ENCODE results near the gene PARVA. TPM values are rescaled to one million over a fixed set of nuclear protein-coding genes. Genes with fewer than 3 reads are reported as not detected.

The PARVA gene
- polyA plus RNA-seq, 2 of the 4 experiments (the other 2 are of a cell fraction): 25.5 to 26.1 TPM

- Histone ChIP-seq H3K27ac (no peak overlapping the region), H3K9me3 (no peaks in the 10 kb centered on the region), H3K4me1 (no peaks in the 10 kb centered on the region), H3K4me2 (no peak overlapping the region), H3K4me3 (no peak overlapping the region)
- ChIA-PET POLR2A (no interaction called here), CTCF (interaction anchor here (0.9 to 1.1 kb wide), 3 partner anchors 10 to 559 kb away, joined by 3 to 6 read pairs (median 3); no protein-coding TSS in a partner anchor)
- ATAC-seq (no peak), FAIRE-seq (no peak), DNase-seq (ENCODE audit: low read depth in 1 of 2, low spot score in 1 of 2) (no peak)
- TF ChIP-seq, protein P1, sequence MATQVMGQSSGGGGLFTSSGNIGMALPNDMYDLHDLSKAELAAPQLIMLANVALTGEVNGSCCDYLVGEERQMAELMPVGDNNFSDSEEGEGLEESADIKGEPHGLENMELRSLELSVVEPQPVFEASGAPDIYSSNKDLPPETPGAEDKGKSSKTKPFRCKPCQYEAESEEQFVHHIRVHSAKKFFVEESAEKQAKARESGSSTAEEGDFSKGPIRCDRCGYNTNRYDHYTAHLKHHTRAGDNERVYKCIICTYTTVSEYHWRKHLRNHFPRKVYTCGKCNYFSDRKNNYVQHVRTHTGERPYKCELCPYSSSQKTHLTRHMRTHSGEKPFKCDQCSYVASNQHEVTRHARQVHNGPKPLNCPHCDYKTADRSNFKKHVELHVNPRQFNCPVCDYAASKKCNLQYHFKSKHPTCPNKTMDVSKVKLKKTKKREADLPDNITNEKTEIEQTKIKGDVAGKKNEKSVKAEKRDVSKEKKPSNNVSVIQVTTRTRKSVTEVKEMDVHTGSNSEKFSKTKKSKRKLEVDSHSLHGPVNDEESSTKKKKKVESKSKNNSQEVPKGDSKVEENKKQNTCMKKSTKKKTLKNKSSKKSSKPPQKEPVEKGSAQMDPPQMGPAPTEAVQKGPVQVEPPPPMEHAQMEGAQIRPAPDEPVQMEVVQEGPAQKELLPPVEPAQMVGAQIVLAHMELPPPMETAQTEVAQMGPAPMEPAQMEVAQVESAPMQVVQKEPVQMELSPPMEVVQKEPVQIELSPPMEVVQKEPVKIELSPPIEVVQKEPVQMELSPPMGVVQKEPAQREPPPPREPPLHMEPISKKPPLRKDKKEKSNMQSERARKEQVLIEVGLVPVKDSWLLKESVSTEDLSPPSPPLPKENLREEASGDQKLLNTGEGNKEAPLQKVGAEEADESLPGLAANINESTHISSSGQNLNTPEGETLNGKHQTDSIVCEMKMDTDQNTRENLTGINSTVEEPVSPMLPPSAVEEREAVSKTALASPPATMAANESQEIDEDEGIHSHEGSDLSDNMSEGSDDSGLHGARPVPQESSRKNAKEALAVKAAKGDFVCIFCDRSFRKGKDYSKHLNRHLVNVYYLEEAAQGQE (IDR thresholded peaks at IDR 0.05): no peak
- no peak for TF ChIP-seq E2F6 (IDR thresholded peaks at IDR 0.05; ENCODE audit: borderline replicate concordance, low read depth)
- TF ChIP-seq, protein P2, sequence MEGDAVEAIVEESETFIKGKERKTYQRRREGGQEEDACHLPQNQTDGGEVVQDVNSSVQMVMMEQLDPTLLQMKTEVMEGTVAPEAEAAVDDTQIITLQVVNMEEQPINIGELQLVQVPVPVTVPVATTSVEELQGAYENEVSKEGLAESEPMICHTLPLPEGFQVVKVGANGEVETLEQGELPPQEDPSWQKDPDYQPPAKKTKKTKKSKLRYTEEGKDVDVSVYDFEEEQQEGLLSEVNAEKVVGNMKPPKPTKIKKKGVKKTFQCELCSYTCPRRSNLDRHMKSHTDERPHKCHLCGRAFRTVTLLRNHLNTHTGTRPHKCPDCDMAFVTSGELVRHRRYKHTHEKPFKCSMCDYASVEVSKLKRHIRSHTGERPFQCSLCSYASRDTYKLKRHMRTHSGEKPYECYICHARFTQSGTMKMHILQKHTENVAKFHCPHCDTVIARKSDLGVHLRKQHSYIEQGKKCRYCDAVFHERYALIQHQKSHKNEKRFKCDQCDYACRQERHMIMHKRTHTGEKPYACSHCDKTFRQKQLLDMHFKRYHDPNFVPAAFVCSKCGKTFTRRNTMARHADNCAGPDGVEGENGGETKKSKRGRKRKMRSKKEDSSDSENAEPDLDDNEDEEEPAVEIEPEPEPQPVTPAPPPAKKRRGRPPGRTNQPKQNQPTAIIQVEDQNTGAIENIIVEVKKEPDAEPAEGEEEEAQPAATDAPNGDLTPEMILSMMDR (IDR thresholded peaks at IDR 0.05): no peak
- TF ChIP-seq, protein P3, sequence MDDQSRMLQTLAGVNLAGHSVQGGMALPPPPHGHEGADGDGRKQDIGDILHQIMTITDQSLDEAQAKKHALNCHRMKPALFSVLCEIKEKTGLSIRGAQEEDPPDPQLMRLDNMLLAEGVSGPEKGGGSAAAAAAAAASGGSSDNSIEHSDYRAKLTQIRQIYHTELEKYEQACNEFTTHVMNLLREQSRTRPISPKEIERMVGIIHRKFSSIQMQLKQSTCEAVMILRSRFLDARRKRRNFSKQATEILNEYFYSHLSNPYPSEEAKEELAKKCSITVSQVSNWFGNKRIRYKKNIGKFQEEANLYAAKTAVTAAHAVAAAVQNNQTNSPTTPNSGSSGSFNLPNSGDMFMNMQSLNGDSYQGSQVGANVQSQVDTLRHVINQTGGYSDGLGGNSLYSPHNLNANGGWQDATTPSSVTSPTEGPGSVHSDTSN (IDR thresholded peaks at IDR 0.05): no peak
- TF ChIP-seq POLR2A (IDR thresholded peaks at IDR 0.05; ENCODE audit: low read length): no peak
- WGBS (ENCODE audit: missing lambda C conversion rate): 94% methylated on average over 3 of the region's 3 CpGs
These were observed 27.1 kb downstream of the PARVA start for GRCh38 chr11:12404436-12404835.

GRCh38 chr11:12408156-12408770 is 30.9 kb downstream of the PARVA start:
- ChIA-PET POLR2A (no interaction called here), CTCF (no interaction called here)
- Histone ChIP-seq H3K4me3 (no peak overlapping the region), H3K4me1 (peaks cover 23% of the 10 kb centered on the region), H3K9me3 (no peaks in the 10 kb centered on the region), H3K27ac (no peak overlapping the region), H3K4me2 (no peak overlapping the region)
- FAIRE-seq (no peak), ATAC-seq (no peak), DNase-seq (ENCODE audit: low read depth in 1 of 2, low spot score in 1 of 2) (no peak)
- WGBS (ENCODE audit: missing lambda C conversion rate): 83% methylated on average over 4 of the region's 4 CpGs
- TF ChIP-seq FOSL2 (IDR thresholded peaks at IDR 0.05) (no peak), FOSL2 (CRISPR knock-in tag; IDR thresholded peaks at IDR 0.05) (no peak), HOXB13 (CRISPR knock-in tag; IDR thresholded peaks at IDR 0.05; ENCODE audit: low read depth) (no peak), POLR2A (IDR thresholded peaks at IDR 0.05; ENCODE audit: low read length) (no peak), KDM1A (IDR thresholded peaks at IDR 0.05; ENCODE audit: low read depth) (no peak), HDAC2 (IDR thresholded peaks at IDR 0.05) (no peak), MAFK (IDR thresholded peaks at IDR 0.05; ENCODE audit: partially characterized antibody) (no peak), E2F6 (IDR thresholded peaks at IDR 0.05; ENCODE audit: borderline replicate concordance, low read depth) (no peak), RAD21 (conservative IDR thresholded peaks at IDR 0.05 in 1 of 2, IDR thresholded peaks at IDR 0.05 in 1 of 2) (no peak), HES2 (IDR thresholded peaks at IDR 0.05) (no peak), CBX8 (IDR thresholded peaks at IDR 0.05) (no peak), ZSCAN20 (CRISPR knock-in tag; IDR thresholded peaks at IDR 0.05) (no peak), EHF (CRISPR knock-in tag; IDR thresholded peaks at IDR 0.05) (no peak), RARB (CRISPR knock-in tag; IDR thresholded peaks at IDR 0.05) (no peak), CHD2 (IDR thresholded peaks at IDR 0.05; ENCODE audit: low read length, partially characterized antibody) (no peak), EHMT2 (IDR thresholded peaks at IDR 0.05; ENCODE audit: low read depth) (no peak), EP300 (IDR thresholded peaks at IDR 0.05) (no peak), ZNF302 (CRISPR knock-in tag; IDR thresholded peaks at IDR 0.05) (no peak)
- TF ChIP-seq, protein P3 (IDR thresholded peaks at IDR 0.05): no peak
- TF ChIP-seq, protein P4, sequence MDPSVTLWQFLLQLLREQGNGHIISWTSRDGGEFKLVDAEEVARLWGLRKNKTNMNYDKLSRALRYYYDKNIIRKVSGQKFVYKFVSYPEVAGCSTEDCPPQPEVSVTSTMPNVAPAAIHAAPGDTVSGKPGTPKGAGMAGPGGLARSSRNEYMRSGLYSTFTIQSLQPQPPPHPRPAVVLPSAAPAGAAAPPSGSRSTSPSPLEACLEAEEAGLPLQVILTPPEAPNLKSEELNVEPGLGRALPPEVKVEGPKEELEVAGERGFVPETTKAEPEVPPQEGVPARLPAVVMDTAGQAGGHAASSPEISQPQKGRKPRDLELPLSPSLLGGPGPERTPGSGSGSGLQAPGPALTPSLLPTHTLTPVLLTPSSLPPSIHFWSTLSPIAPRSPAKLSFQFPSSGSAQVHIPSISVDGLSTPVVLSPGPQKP (IDR thresholded peaks at IDR 0.05; ENCODE audit: low read depth, low read length): no peak
- TF ChIP-seq, protein P2 (IDR thresholded peaks at IDR 0.05): no peak

All from A549 (cell line).